Measurements from ENCODE around the gene HBG2. TPM values are rescaled to one million over a fixed set of nuclear protein-coding genes. Genes with fewer than 3 reads are reported as not detected.
A peak's percentile ranks its signal among the peaks of the same experiment; 100 is the strongest.

Gene HBG2
- total and polyA plus RNA-seq, 2 of the 4 experiments (the other 2 are of a cell fraction) = 0.54 TPM; not detected in 1

DNA sequence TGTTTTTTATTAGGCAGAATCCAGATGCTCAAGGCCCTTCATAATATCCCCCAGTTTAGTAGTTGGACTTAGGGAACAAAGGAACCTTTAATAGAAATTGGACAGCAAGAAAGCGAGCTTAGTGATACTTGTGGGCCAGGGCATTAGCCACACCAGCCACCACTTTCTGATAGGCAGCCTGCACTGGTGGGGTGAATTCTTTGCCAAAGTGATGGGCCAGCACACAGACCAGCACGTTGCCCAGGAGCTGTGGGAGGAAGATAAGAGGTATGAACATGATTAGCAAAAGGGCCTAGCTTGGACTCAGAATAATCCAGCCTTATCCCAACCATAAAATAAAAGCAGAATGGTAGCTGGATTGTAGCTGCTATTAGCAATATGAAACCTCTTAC is 29.1 kb downstream of the HBG2 start:
- dilution Hi-C loops (cut with HindIII; ENCODE audit: low sequenced_read_pairs, unreplicated experiment) = no loop called here
- Histone ChIP-seq H3K27me3 (ENCODE audit: control insufficient read depth, insufficient read depth, low read length) (no peaks in the 10 kb centered on the region), H3K79me1 (ENCODE audit: low read depth in 1 of 2, low read length in 2 of 2) (no peaks in the 10 kb centered on the region), H2AK9ac (replicated peaks; ENCODE audit: low read depth, low read length, poor library complexity) (no peak overlapping the region), H3K27ac (ENCODE audit: insufficient read depth, low read length) (no peak overlapping the region), H4K91ac (ENCODE audit: insufficient read depth, low read depth, low read length) (peak overlapping the region; percentile 11; the same call in 1 of the 2 replicates), H3K23ac (ENCODE audit: low read depth, low read length) (no peak overlapping the region), H3K9me1 (ENCODE audit: insufficient read depth, low read length) (no peaks in the 10 kb centered on the region), H3K18ac (ENCODE audit: low read depth, low read length) (no peak overlapping the region), H3K4ac (ENCODE audit: low read depth, low read length) (no peak overlapping the region), H3K4me1 (ENCODE audit: control insufficient read depth, insufficient read depth, low read length) (no peaks in the 10 kb centered on the region), H3K9ac (ENCODE audit: low read depth, low read length) (no peak overlapping the region), H2BK5ac (ENCODE audit: low read depth, low read length, poor library complexity, severe bottlenecking) (no peak overlapping the region), H3K36me3 (ENCODE audit: control insufficient read depth, insufficient read depth, low read length) (no peaks in the 10 kb centered on the region), H4K5ac (ENCODE audit: low read depth, low read length) (peak overlapping the region; percentile 39; the same call in 1 of the 2 replicates), H4K8ac (ENCODE audit: low read depth in 2 of 2, low read length in 2 of 2) (no peak overlapping the region), H3K9me3 (ENCODE audit: control insufficient read depth, insufficient read depth, low read length) (no peaks in the 10 kb centered on the region), H3K4me2 (ENCODE audit: low read depth, low read length) (no peak overlapping the region), H3K56ac (ENCODE audit: extremely low read depth, insufficient read depth, low read length) (no peak overlapping the region), H3K4me3 (ENCODE audit: insufficient read depth, low read depth, low read length) (no peak overlapping the region), H2BK15ac (ENCODE audit: low read depth, low read length) (no peak overlapping the region), H2BK120ac (ENCODE audit: low read depth, low read length) (peak overlapping the region; percentile 16; the same call in 1 of the 2 replicates), H2AFZ (replicated peaks; ENCODE audit: low read length, poor library complexity) (no peak overlapping the region), H2AK5ac (ENCODE audit: low read depth, low read length) (no peak overlapping the region), H3K14ac (replicated peaks; ENCODE audit: low read depth, low read length) (no peak overlapping the region), H2BK20ac (ENCODE audit: low read depth, low read length) (no peak overlapping the region), H4K20me1 (ENCODE audit: insufficient read depth, low read length) (no peaks in the 10 kb centered on the region)
- no peak for DNase-seq
- no TSS peak for BruUV-seq (replicated peaks)
- TF ChIP-seq RFX5 (IDR thresholded peaks at IDR 0.05; ENCODE audit: low read depth, low read length) = no peak
- TF ChIP-seq, protein P1, sequence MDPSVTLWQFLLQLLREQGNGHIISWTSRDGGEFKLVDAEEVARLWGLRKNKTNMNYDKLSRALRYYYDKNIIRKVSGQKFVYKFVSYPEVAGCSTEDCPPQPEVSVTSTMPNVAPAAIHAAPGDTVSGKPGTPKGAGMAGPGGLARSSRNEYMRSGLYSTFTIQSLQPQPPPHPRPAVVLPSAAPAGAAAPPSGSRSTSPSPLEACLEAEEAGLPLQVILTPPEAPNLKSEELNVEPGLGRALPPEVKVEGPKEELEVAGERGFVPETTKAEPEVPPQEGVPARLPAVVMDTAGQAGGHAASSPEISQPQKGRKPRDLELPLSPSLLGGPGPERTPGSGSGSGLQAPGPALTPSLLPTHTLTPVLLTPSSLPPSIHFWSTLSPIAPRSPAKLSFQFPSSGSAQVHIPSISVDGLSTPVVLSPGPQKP (IDR thresholded peaks at IDR 0.05; ENCODE audit: borderline replicate concordance, low read depth, low read length) = no peak
- TF ChIP-seq MAZ (IDR thresholded peaks at IDR 0.05; ENCODE audit: borderline replicate concordance, low read depth, low read length) = no peak
- TF ChIP-seq POLR2A (IDR thresholded peaks at IDR 0.05; ENCODE audit: low read depth, low read length) = no peak
- TF ChIP-seq CEBPB (IDR thresholded peaks at IDR 0.05; ENCODE audit: low read depth, low read length) = no peak
- TF ChIP-seq FOS (IDR thresholded peaks at IDR 0.05; ENCODE audit: low read depth, low read length) = no peak
- TF ChIP-seq, protein P2, sequence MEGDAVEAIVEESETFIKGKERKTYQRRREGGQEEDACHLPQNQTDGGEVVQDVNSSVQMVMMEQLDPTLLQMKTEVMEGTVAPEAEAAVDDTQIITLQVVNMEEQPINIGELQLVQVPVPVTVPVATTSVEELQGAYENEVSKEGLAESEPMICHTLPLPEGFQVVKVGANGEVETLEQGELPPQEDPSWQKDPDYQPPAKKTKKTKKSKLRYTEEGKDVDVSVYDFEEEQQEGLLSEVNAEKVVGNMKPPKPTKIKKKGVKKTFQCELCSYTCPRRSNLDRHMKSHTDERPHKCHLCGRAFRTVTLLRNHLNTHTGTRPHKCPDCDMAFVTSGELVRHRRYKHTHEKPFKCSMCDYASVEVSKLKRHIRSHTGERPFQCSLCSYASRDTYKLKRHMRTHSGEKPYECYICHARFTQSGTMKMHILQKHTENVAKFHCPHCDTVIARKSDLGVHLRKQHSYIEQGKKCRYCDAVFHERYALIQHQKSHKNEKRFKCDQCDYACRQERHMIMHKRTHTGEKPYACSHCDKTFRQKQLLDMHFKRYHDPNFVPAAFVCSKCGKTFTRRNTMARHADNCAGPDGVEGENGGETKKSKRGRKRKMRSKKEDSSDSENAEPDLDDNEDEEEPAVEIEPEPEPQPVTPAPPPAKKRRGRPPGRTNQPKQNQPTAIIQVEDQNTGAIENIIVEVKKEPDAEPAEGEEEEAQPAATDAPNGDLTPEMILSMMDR (conservative IDR thresholded peaks at IDR 0.05; ENCODE audit: low read depth, low read length) = no peak
- TF ChIP-seq, protein P3, sequence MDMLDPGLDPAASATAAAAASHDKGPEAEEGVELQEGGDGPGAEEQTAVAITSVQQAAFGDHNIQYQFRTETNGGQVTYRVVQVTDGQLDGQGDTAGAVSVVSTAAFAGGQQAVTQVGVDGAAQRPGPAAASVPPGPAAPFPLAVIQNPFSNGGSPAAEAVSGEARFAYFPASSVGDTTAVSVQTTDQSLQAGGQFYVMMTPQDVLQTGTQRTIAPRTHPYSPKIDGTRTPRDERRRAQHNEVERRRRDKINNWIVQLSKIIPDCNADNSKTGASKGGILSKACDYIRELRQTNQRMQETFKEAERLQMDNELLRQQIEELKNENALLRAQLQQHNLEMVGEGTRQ (IDR thresholded peaks at IDR 0.05; ENCODE audit: low read depth, low read length) = no peak
- no peak for TF ChIP-seq NFE2L2 (IDR thresholded peaks at IDR 0.05; ENCODE audit: low read depth, low read length)
- no peak for TF ChIP-seq MAFK (IDR thresholded peaks at IDR 0.05; ENCODE audit: low read depth, low read length)
- TF ChIP-seq SMC3 (IDR thresholded peaks at IDR 0.05; ENCODE audit: low read depth, low read length) = no peak
- no peak for TF ChIP-seq MXI1 (IDR thresholded peaks at IDR 0.05; ENCODE audit: borderline replicate concordance, low read depth, low read length)
- TF ChIP-seq CHD1 (IDR thresholded peaks at IDR 0.05; ENCODE audit: low read depth, low read length) = no peak
- WGBS, 2 experiments (ENCODE audit: extremely low coverage in 2 of 2, insufficient read length in 1 of 2) = no CpG with 5 or more reads among the region's 2 CpGs
- in situ Hi-C loops (cut with MboI; ENCODE audit: low sequenced_read_pairs) = no loop called here
- ChIA-PET POLR2A (ENCODE audit: unreplicated experiment) (no interaction called here), CTCF (interaction anchor here (0.6 kb wide), 1 partner anchor 375 kb away, joined by 3 read pairs; no protein-coding TSS in a partner anchor)
- ATAC-seq (ENCODE audit: low read depth) = no peak
- intact Hi-C loops (cut with micrococcal nuclease) = no loop called here

Data from IMR-90 (cell line).